K562 (cell line): ENCODE results near the gene KCTD13. TPM values are rescaled to one million over a fixed set of nuclear protein-coding genes. Genes with fewer than 3 reads are reported as not detected.

Experiments
- CBFA2T3 ChIP-seq: fragments of 450-650 bp; IDR thresholded peaks from 2 replicates; pipeline ENCODE4 v1.6.1; 2017
- DMBX1 ChIP-seq: fragments of 250-450 bp; sonication (Bioruptor Pico); IDR thresholded peaks from 2 replicates; pipeline ENCODE4 v1.8.0; 2022; ENCODE audit warnings: inconsistent platforms, mild to moderate bottlenecking, moderate library complexity, borderline replicate concordance
- ELK1 ChIP-seq: sonication (generic); formaldehyde crosslinking; IDR thresholded peaks from 2 replicates; pipeline ENCODE4 v1.8.1; 2022; ENCODE audit warnings: missing genetic modification reagents
- EWSR1 ChIP-seq: fragments of 450-650 bp; IDR thresholded peaks from 2 replicates; pipeline ENCODE4 v1.6.1; 2018; ENCODE audit warnings: borderline replicate concordance, mild to moderate bottlenecking, low read depth, moderate library complexity; ENCODE audit not compliant: partially characterized antibody
- FOXJ3 ChIP-seq: sonication (generic); formaldehyde crosslinking; IDR thresholded peaks from 2 replicates; pipeline ENCODE4 v1.4.0; 2020; ENCODE audit warnings: mild to moderate bottlenecking, missing genetic modification reagents
- FOXP1 ChIP-seq: sonication (generic); formaldehyde crosslinking; IDR thresholded peaks from 2 replicates; pipeline ENCODE4 v1.8.0; 2022; ENCODE audit warnings: mild to moderate bottlenecking, missing genetic modification reagents
- FUS ChIP-seq: fragments of 200-400 bp; formaldehyde crosslinking; optimal IDR thresholded peaks from 2 replicates; pipeline ENCODE3; 2017; ENCODE audit warnings: low read depth, low read length
- GABPB1 ChIP-seq: sonication (generic); formaldehyde crosslinking; IDR thresholded peaks from 2 replicates; pipeline ENCODE4 v1.8.0; 2022; ENCODE audit warnings: mild to moderate bottlenecking, missing genetic modification reagents
- HDAC2 ChIP-seq: fragments of 450-650 bp; IDR thresholded peaks from 2 replicates; pipeline ENCODE4 v1.6.1; 2016; ENCODE audit warnings: mild to moderate bottlenecking
- HNRNPH1 ChIP-seq: fragments of 200-400 bp; formaldehyde crosslinking; optimal IDR thresholded peaks from 2 replicates; pipeline ENCODE3; 2017; ENCODE audit warnings: low read depth, mild to moderate bottlenecking, low read length, moderate library complexity
- ILK ChIP-seq: fragments of 450-650 bp; IDR thresholded peaks from 2 replicates; pipeline ENCODE4 v1.6.1; 2016; ENCODE audit warnings: missing genetic modification characterization, low read depth, mild to moderate bottlenecking, missing compliant biosample characterization, moderate library complexity, borderline replicate concordance
- KDM2B ChIP-seq: fragments of 250-450 bp; sonication (Bioruptor Pico); IDR thresholded peaks from 2 replicates; pipeline ENCODE4 v1.8.0; 2021; ENCODE audit warnings: mild to moderate bottlenecking, moderate library complexity
- MAFG ChIP-seq: fragments of 450-650 bp; conservative IDR thresholded peaks from 2 replicates; pipeline ENCODE4 v1.6.1; 2016; ENCODE audit warnings: missing genetic modification characterization, missing compliant biosample characterization
- NFATC3 ChIP-seq: fragments of 450-650 bp; IDR thresholded peaks from 2 replicates; pipeline ENCODE4 v1.6.1; 2017; ENCODE audit warnings: mild to moderate bottlenecking
- NONO ChIP-seq, 2 experiments: fragments of 200-400 bp in 1 of 2; fragments of 450-650 bp in 1 of 2; formaldehyde crosslinking in 1 of 2; IDR thresholded peaks; 2 replicates each; pipeline ENCODE4 v1.6.1; 2017; ENCODE audit warnings: low read depth in 2 of 2, mild to moderate bottlenecking in 2 of 2, moderate library complexity in 2 of 2, low read length in 1 of 2
- PBX2 ChIP-seq, 2 experiments: IDR thresholded peaks in 1 of 2; conservative IDR thresholded peaks in 1 of 2; 2 replicates each; pipeline ENCODE4 v1.6.1; 2016; ENCODE audit warnings: low read depth in 2 of 2, mild to moderate bottlenecking in 1 of 2, missing compliant biosample characterization in 1 of 2, missing genetic modification characterization in 1 of 2, moderate library complexity in 1 of 2
- PHB2 ChIP-seq: fragments of 450-650 bp; IDR thresholded peaks from 2 replicates; pipeline ENCODE4 v1.6.1; 2017; ENCODE audit warnings: low read depth
- WHSC1 ChIP-seq: IDR thresholded peaks from one replicate; pipeline ENCODE4 v1.6.1; 2012; ENCODE audit warnings: low read length, control low read depth, inconsistent platforms
- ZBTB11 ChIP-seq, 3 experiments: fragments of 200-800 bp in 1 of 3; fragments of 250-450 bp in 1 of 3; fragments of 450-650 bp in 1 of 3; sonication (Bioruptor Pico) in 1 of 3; sonication (Bioruptor generic) in 1 of 3; formaldehyde crosslinking in 1 of 3; IDR thresholded peaks; 2 replicates each; pipeline versions ENCODE4 v1.6.1 to v1.8.0; 2016 to 2022; ENCODE audit warnings: mild to moderate bottlenecking in 2 of 3, missing genetic modification characterization in 2 of 3, missing compliant biosample characterization in 1 of 3, moderate library complexity in 1 of 3
- ZNF696 ChIP-seq: fragments of 250-450 bp; sonication (Bioruptor Pico); conservative IDR thresholded peaks from 2 replicates; pipeline ENCODE4 v1.4.0; 2020; ENCODE audit warnings: mild to moderate bottlenecking, moderate library complexity
- polyA plus RNA-seq, 8 experiments: library from polyadenylated mRNA; depleted of rRNA in 4 of 8; stranded (reverse) in 5 of 8; unstranded in 3 of 8; fragments of >200 nt; fragmentation: Nextera tagmentation in 2 of 8; fragmentation: Illumina TruSeq in 1 of 8; extraction: Ambion mirVana in 2 of 8; extraction: Trizol in 1 of 8; gene quantifications; 2 replicates each; pipeline versions ENCODE4 v1.2.1 to v1.2.3, GENCODE V29; 2011 to 2014; ENCODE audit warnings: inconsistent platforms in 1 of 8, missing spikeins in 1 of 8
- total RNA-seq, 7 experiments: library from RNA; depleted of rRNA in 6 of 7; stranded (reverse); fragments of >200 nt in 6 of 7; fragmentation: Illumina TruSeq in 2 of 7; extraction: Trizol in 2 of 7; gene quantifications; 2 replicates each; pipeline versions ENCODE4 v1.2.1 to v1.2.3, GENCODE V29; 2011 to 2021; ENCODE audit warnings: low replicate concordance in 1 of 7

KCTD13 gene
- total and polyA plus RNA-seq, 9 of the 15 experiments (the other 6 are each of a cell fraction or from before 2014, with no cell fraction given), result 1.0 to 20.6 (median 9.8) TPM

- no peak for TF ChIP-seq ILK
- 0 out of 2 replicates have a peak, but pooled peaks have one; percentile 47 for TF ChIP-seq HDAC2
- no peak for TF ChIP-seq WHSC1
- TF ChIP-seq PBX2 (CRISPR knock-in tag; IDR thresholded peaks at IDR 0.05; ENCODE audit: low read depth), result no peak
- TF ChIP-seq PBX2 (tag; conservative IDR thresholded peaks at IDR 0.05; ENCODE audit: low read depth), result no peak
- TF ChIP-seq EWSR1, result no peak
- no peak for TF ChIP-seq CBFA2T3
- TF ChIP-seq PHB2, result no peak
- no peak; the same call in 1 of the 2 replicates for TF ChIP-seq FOXP1 (CRISPR knock-in tag)
- no peak for TF ChIP-seq FUS
- TF ChIP-seq GABPB1, result peak; percentile 65
- TF ChIP-seq NONO (IDR thresholded peaks at IDR 0.05; ENCODE audit: low read depth in 2 of 2, low read length in 1 of 2), result no peak; a peak in 1 of 4 replicates
- TF ChIP-seq NFATC3, result no peak
- TF ChIP-seq ZBTB11 (CRISPR knock-in tag; IDR thresholded peaks at IDR 0.05), result peak in 1 of 3 experiments; percentile 34; a peak in 1 of 6 replicates
- no peak for TF ChIP-seq HNRNPH1
- no peak for TF ChIP-seq FOXJ3 (CRISPR knock-in tag)
- TF ChIP-seq DMBX1 (CRISPR knock-in tag), result 0 out of 2 replicates have a peak, but pooled peaks have one; percentile 36
- TF ChIP-seq ZNF696 (CRISPR knock-in tag), result no peak
- no peak for TF ChIP-seq KDM2B (CRISPR knock-in tag)
- no peak for TF ChIP-seq MAFG (tag)
- no peak for TF ChIP-seq ELK1 (CRISPR knock-in tag)
Measured at GRCh38 chr16:29925781-29926710, at the start of gene KCTD13 (continued).
